ENCODE measurements around the gene SKAP2. TPM values are rescaled to one million over a fixed set of nuclear protein-coding genes. Genes with fewer than 3 reads are reported as not detected.

SKAP2 gene
- polyA plus RNA-seq, 3 donors = 25.0 to 27.4 (median 26.4) TPM

- DNase-seq (ENCODE audit: extremely low read depth in 1 of 11, low read depth in 9 of 11, low spot score in 4 of 11) = no peak
Observed at GRCh38 chr7:26630361-26630760, 234.0 kb downstream of the SKAP2 start.

- no peak for DNase-seq (ENCODE audit: extremely low read depth in 1 of 11, low read depth in 9 of 11, low spot score in 4 of 11)
Observed at GRCh38 chr7:26629696-26630095, 234.7 kb downstream of the SKAP2 start.

DNA sequence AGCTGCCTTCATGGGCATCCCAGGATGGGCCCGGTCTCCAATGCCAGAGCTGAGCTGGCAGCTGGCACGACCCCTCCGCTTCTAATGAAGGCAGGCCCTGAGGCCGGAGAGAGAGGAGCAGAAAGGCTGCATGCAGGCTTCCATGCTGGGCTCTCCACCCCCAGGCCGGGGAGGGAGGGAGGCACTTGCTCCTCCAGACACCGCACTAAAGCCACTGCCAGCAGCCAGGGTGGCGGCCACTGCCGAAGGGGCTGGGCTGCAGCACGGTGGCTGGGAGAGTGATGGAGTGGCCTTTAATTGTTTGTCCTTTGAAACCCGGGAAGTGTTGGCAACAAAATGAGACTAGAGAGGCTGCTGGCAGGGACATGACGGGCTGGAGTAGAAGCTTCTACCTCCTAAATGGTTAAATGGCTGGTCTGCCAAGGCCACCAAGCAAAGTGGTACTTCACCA, 236.5 kb downstream of the SKAP2 start:
- no peak for DNase-seq (ENCODE audit: extremely low read depth in 1 of 11, low read depth in 9 of 11, low spot score in 4 of 11)

GRCh38 chr7:26627221-26627620, 237.2 kb downstream of the SKAP2 start:
- no peak for DNase-seq (ENCODE audit: extremely low read depth in 1 of 11, low read depth in 9 of 11, low spot score in 4 of 11)

DNA sequence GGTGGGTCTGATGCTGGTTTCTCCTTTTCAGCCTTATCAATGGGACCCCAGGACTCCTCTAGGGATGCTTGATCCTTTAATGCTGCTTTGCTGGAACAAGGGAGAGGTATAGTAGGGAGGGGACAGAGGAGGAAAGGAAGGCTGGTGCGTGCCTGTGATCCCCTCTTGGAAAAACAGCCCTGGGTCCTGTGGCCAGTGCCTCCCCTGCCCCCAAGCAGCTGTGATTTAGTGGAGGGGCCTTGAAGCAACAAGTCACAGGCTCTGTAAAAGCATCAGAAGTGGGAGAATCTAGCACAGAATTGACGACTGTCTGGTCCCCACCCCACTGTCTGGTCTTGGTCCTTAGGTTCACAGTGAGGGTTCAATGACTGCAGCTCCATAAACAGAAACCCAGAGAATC, 237.7 kb downstream of the SKAP2 start:
- DNase-seq (ENCODE audit: extremely low read depth in 1 of 11, low read depth in 9 of 11, low spot score in 4 of 11) = no peak

DNA sequence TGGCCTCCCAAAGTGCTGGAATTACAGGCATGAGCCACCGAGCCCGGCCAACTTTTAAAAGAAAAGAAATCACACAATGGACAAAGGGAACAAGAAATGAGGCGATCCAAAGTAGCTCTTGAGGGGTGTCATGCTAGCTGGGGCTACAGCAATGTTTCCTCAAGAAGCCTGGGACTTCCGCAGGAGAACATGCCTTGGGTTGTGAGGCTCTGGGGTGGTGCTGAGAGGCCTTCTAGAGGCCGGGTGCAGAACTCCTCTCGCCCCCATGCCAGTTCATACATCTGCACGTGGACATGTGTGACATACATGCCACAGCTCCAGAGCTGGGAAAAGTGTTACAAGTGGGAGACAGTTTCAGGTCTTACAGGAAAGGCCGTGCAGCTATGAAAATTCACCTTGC, 238.2 kb downstream of the SKAP2 start:
- DNase-seq (ENCODE audit: extremely low read depth in 1 of 11, low read depth in 9 of 11, low spot score in 4 of 11) = no peak

- no peak for DNase-seq (ENCODE audit: extremely low read depth in 1 of 11, low read depth in 9 of 11, low spot score in 4 of 11)
Observed at GRCh38 chr7:26625286-26625685, 239.1 kb downstream of the SKAP2 start.

DNA sequence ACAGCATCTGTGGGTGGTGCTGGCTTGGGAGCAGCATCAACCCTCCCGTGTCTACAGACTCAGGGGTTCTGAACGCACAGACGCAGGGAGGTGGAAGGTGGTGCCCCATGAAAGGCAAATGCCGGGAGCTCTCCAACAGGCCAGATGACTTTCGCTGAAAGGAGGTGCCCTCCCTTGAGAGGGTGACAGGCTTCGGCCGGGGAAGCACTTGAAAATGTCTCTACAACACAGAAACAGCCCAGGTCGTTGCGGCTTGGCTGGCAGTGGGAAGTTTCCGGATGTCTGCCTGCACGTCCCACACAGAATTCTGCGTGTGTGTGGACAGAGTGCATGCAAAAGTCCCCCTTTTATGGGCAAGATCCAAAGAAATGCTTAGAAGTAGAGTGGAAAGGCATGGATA, 239.6 kb downstream of the SKAP2 start:
- DNase-seq (ENCODE audit: extremely low read depth in 1 of 11, low read depth in 9 of 11, low spot score in 4 of 11) = no peak

DNA sequence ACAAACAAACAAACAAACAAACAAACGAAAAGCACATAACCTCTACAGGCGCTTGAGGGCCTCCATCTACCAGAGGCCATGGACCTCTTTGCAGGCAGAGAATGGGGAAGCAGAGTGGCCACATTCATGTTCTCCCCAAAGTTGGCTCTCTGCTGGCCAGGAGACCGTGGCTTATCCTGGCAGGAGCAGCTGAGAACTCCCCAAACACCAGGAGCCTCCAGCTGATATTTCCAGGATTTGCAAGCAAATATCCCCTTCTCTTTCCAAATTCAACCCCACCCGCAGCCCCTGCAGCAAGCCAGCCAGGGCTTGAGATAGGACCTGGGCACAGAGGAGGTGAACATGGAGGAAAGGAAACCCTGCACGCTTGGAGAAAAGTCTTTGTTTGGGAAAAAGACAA, 240.0 kb downstream of the SKAP2 start:
- DNase-seq (ENCODE audit: extremely low read depth in 1 of 11, low read depth in 9 of 11, low spot score in 4 of 11) = no peak

- no peak for DNase-seq (ENCODE audit: extremely low read depth in 1 of 11, low read depth in 9 of 11, low spot score in 4 of 11)
Observed at GRCh38 chr7:26620352-26620751, 244.0 kb downstream of the SKAP2 start.

DNA sequence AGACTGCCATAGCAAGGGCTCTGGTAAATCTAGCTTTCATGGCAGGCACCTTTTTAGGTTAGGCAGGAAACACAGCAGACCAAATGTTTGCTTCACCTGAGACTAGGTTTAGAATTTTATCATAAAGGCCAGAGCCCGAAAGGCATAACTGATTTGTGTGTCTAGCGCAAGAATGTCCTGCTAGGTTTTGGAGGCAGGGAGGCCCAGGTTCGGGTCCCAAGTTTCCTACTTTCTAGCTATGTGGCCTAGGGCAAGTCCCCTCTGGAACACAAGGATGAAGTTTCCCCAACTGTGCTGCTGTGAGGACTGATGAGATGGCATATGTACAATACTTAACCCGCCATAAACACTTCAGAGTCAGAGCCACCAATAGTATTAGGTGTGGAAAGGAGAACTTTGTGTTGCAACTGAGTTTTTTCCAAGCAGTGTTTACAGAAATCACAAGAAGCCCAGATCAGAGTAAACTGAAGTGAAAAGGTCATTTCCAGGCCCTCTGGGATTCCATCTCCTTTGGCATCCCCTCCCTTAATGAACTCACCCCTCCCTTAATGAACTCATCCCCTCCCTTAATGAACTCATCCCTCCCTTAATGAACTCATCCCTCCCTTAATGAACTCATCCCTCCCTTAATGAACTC, 244.9 kb downstream of the SKAP2 start:
- no peak for DNase-seq (ENCODE audit: extremely low read depth in 1 of 11, low read depth in 9 of 11, low spot score in 4 of 11)

DNA sequence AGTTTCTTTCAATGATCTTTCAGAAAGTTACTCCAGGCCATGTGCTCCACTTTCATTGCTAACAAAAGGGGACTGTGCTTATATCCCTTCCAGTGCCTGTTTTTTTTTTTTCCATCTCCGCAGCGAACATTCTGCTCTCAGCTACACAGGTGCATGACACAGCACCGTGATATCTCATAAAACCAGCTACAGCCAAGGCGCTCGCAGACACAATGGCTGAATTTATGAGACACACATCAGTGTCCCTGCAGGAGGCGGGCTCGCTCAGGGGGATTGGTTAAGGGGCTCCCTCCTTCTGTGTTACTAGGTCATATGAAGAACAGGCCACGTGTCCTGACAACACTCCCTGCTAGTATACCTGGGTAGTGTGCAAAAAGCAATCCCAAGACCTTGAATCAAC, 245.5 kb downstream of the SKAP2 start:
- DNase-seq (ENCODE audit: extremely low read depth in 1 of 11, low read depth in 9 of 11, low spot score in 4 of 11) = no peak

DNA sequence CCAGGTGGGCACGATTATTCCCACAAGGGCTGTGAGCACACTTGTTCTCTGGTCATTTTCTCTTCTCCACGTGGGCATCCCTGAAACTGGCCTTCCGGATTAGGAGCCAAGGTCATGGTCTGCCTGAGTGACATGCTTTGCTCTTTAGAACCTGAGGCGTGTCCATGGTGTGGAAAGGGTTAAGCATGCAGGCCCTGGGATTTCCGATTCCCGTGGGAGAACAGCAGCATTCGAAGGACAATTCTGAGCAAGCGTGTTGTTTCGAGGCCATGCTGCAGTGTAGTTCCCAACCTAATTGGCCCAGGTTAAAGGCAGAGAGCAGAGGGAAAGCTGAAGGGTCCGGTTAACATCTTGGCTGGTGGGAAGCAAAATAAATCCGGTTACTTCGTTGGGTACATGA, 245.9 kb downstream of the SKAP2 start:
- no peak for DNase-seq (ENCODE audit: extremely low read depth in 1 of 11, low read depth in 9 of 11, low spot score in 4 of 11)

Other genes with a start within 250 kb of the SKAP2 start
- 1 to 10 TPM; 2.5 to 3.4 (median 2.7) TPM for gene HOXA1, start 231.4 kb upstream of the SKAP2 start, polyA plus RNA-seq (ENCODE audit: insufficient read length in 3 of 3)
- gene HOXA2, start 238.1 kb upstream of the SKAP2 start, polyA plus RNA-seq (ENCODE audit: insufficient read length in 3 of 3) = 10 to 100 TPM; 10.8 to 11.1 (median 10.8) TPM